ENCODE results near the gene SVIL.

- TF ChIP-seq POLR2AphosphoS5 (IDR thresholded peaks at IDR 0.05) (peak; percentile 25 to 79 (median 47)), CTCF (IDR thresholded peaks at IDR 0.05) (no peak), POLR2A (IDR thresholded peaks at IDR 0.05) (peak; percentile 41)
Observed at GRCh38 chr10:29409241-29410054, 225.3 kb downstream of the SVIL start.
